Activated CD8-positive, alpha-beta T cell treated with anti-CD3 and anti-CD28 coated beads, Interleukin-2, amount 10 ng/mL, durations not matched to agents 7 days and 5 days (primary cell): Measurements from ENCODE around the gene TUBGCP4. TPM values are rescaled to one million over a fixed set of nuclear protein-coding genes. Genes with fewer than 3 reads are reported as not detected.

Experiments used
- ATAC-seq: fragments of 150-1000 bp; cut with Tn5 transposase; one replicate; pipeline ENCODE4 v1.10.0; 2021; ENCODE audit warnings: moderate library complexity
- CTCF ChIA-PET: fragments of 350-600 bp; sonication (Branson Sonifier 250); formaldehyde crosslinking; loops from one replicate; lab custom pipeline; 2021; ENCODE audit warnings: antibody characterized with exemption; lab: Charles Lee
- POLR2A ChIA-PET: fragments of 350-600 bp; sonication (Branson Sonifier 250); formaldehyde crosslinking; loops from one replicate; lab custom pipeline; 2021; ENCODE audit warnings: antibody characterized with exemption; lab: Charles Lee
- DNase-seq: peaks from one replicate; pipeline ENCODE4 v3.0.0-alpha.2; 2020
- H3K27ac Mint-ChIP-seq: one replicate; pipeline ENCODE4 v1.8.0; 2021; ENCODE audit warnings: mild to moderate bottlenecking, mixed read lengths
- H3K27me3 Mint-ChIP-seq: one replicate; pipeline ENCODE4 v1.8.0; 2021; ENCODE audit warnings: low read depth, mixed read lengths
- H3K36me3 Mint-ChIP-seq: one replicate; pipeline ENCODE4 v1.8.0; 2021; ENCODE audit warnings: low read depth, mixed read lengths
- H3K4me1 Mint-ChIP-seq: one replicate; pipeline ENCODE4 v1.8.0; 2021; ENCODE audit warnings: low read depth, mixed read lengths
- H3K4me3 Mint-ChIP-seq: one replicate; pipeline ENCODE4 v1.8.0; 2021; ENCODE audit warnings: mild to moderate bottlenecking, mixed read lengths
- H3K9me3 Mint-ChIP-seq: one replicate; pipeline ENCODE4 v1.8.0; 2022; ENCODE audit warnings: mixed read lengths; ENCODE audit not compliant: insufficient read depth
- total RNA-seq, 2 experiments: library from RNA; stranded (reverse); gene quantifications; one replicate each; pipeline ENCODE4 v1.2.3, GENCODE V29; 2021

The TUBGCP4 gene
- 10 to 100 TPM; 38.9 to 41.7 TPM for total RNA-seq

- Mint-ChIP-seq H3K4me1 (peaks cover 49% of the 10 kb centered on the region), H3K36me3 (peaks cover 44% of the 10 kb centered on the region), H3K9me3 (peaks cover 6% of the 10 kb centered on the region), H3K27ac (peak within 1 kb of the TSS; percentile 86), H3K4me3 (peak within 1 kb of the TSS; percentile 91), H3K27me3 (no peaks in the 10 kb centered on the region)
- ChIA-PET POLR2A (interaction anchor here (0.6 to 1.5 kb wide), 5 partner anchors 10 to 163 kb away, joined by 3 to 5 read pairs (median 4); no protein-coding TSS in a partner anchor), CTCF (interaction anchor here (0.6 to 3.2 kb wide), 23 partner anchors 8 to 901 kb away, joined by 3 to 14 read pairs (median 4); no protein-coding TSS in a partner anchor)
- DNase-seq (peak; percentile 84), ATAC-seq (peak; percentile 89)
Observed at GRCh38 chr15:43370975-43371974, at the start of gene TUBGCP4, which contains the start of gene ZSCAN29. Gene TUBGCP4 (plus strand): TSS chr15:43371101. CDS start chr15:43371355, 254 bp downstream. Gene ZSCAN29 (minus strand): TSS chr15:43371043. CDS start chr15:43369913, 1,130 bp downstream.

GRCh38 chr15:43325039-43325684 lies 45.7 kb upstream of the TUBGCP4 start:
- no peak overlapping the region for H3K27ac Mint-ChIP-seq
- H3K27me3 Mint-ChIP-seq: peaks cover 9% of the 10 kb centered on the region
- DNase-seq (no peak), ATAC-seq (no peak)
- H3K36me3 Mint-ChIP-seq: peaks cover 26% of the 10 kb centered on the region
- H3K4me3 Mint-ChIP-seq: no peak overlapping the region
- ChIA-PET CTCF (interaction anchor here (1.3 to 4.0 kb wide), 2 partner anchors 47 to 99 kb away, joined by 4 to 13 read pairs; no protein-coding TSS in a partner anchor), POLR2A (interaction anchor here (0.6 to 0.7 kb wide), 2 partner anchors 10 to 588 kb away, joined by 3 read pairs; no protein-coding TSS in a partner anchor)
- H3K9me3 Mint-ChIP-seq: no peaks in the 10 kb centered on the region
- peaks cover 24% of the 10 kb centered on the region for H3K4me1 Mint-ChIP-seq

GRCh38 chr15:43329217-43329959 lies 41.5 kb upstream of the TUBGCP4 start:
- CTCF ChIA-PET: interaction anchor here (1.1 to 4.0 kb wide), 5 partner anchors 41 to 185 kb away, joined by 3 to 13 read pairs (median 4); partner anchors contain the start of genes TUBGCP4 and ZSCAN29
- no peaks in the 10 kb centered on the region for H3K27me3 Mint-ChIP-seq

GRCh38 chr15:43329960-43330779 lies 40.7 kb upstream of the TUBGCP4 start, which contains the start of gene LCMT2:
Gene LCMT2 (minus strand): TSS chr15:43330573. CDS start chr15:43330489, 84 bp downstream.
- Mint-ChIP-seq H3K27me3 (no peaks in the 10 kb centered on the region), H3K27ac (peak within 1 kb of the TSS; percentile 100), H3K36me3 (peaks cover 50% of the 10 kb centered on the region), H3K9me3 (no peaks in the 10 kb centered on the region), H3K4me1 (peaks cover 40% of the 10 kb centered on the region), H3K4me3 (peak within 1 kb of the TSS; percentile 97)
- POLR2A ChIA-PET: interaction anchor here (1.1 to 1.2 kb wide), 2 partner anchors 22 to 40 kb away, joined by 4 to 5 read pairs; no protein-coding TSS in a partner anchor
- peak; percentile 94 for DNase-seq
- CTCF ChIA-PET: interaction anchor here (1.1 to 1.6 kb wide), 4 partner anchors 41 to 184 kb away, joined by 3 to 4 read pairs (median 4); partner anchors contain the start of genes TUBGCP4 and ZSCAN29
- peak; percentile 91 for ATAC-seq

More at GRCh38 chr15:43329217-43329959, 41.5 kb upstream of the TUBGCP4 start:
- H3K9me3 Mint-ChIP-seq: no peaks in the 10 kb centered on the region
- POLR2A ChIA-PET: interaction anchor here (1.1 to 1.2 kb wide), 2 partner anchors 22 to 41 kb away, joined by 4 to 5 read pairs; no protein-coding TSS in a partner anchor
- DNase-seq (no peak), ATAC-seq (no peak)
- peak overlapping the region; percentile 97 for H3K4me3 Mint-ChIP-seq
- peak overlapping the region; percentile 100 for H3K27ac Mint-ChIP-seq
- H3K4me1 Mint-ChIP-seq: peaks cover 40% of the 10 kb centered on the region
- H3K36me3 Mint-ChIP-seq: peaks cover 45% of the 10 kb centered on the region

- Mint-ChIP-seq H3K4me3 (peak overlapping the region; percentile 97), H3K27me3 (no peaks in the 10 kb centered on the region), H3K36me3 (peaks cover 52% of the 10 kb centered on the region), H3K9me3 (no peaks in the 10 kb centered on the region), H3K4me1 (peaks cover 40% of the 10 kb centered on the region), H3K27ac (peak overlapping the region; percentile 100)
- ChIA-PET CTCF (interaction anchor here (1.6 kb wide), 1 partner anchor 183 kb away, joined by 3 read pairs; no protein-coding TSS in a partner anchor), POLR2A (no interaction called here)
- DNase-seq (no peak), ATAC-seq (peak; percentile 21)
Observed at GRCh38 chr15:43330780-43331087, 40.2 kb upstream of the TUBGCP4 start.

- Mint-ChIP-seq H3K36me3 (peaks cover 16% of the 10 kb centered on the region), H3K27ac (no peak overlapping the region), H3K9me3 (no peaks in the 10 kb centered on the region), H3K27me3 (no peaks in the 10 kb centered on the region), H3K4me1 (no peaks in the 10 kb centered on the region), H3K4me3 (no peak overlapping the region)
- CTCF ChIA-PET: interaction anchor here (0.6 to 1.5 kb wide), 5 partner anchors 10 to 196 kb away, joined by 3 to 5 read pairs (median 4); partner anchors contain the start of genes TUBGCP4 and ZSCAN29
- DNase-seq (no peak), ATAC-seq (no peak)
- POLR2A ChIA-PET: interaction anchor here (0.5 kb wide), 1 partner anchor 796 kb away, joined by 6 read pairs; no protein-coding TSS in a partner anchor
Observed at GRCh38 chr15:43346305-43346704, 24.6 kb upstream of the TUBGCP4 start.

GRCh38 chr15:43347114-43347513 lies 23.8 kb upstream of the TUBGCP4 start:
- H3K4me1 Mint-ChIP-seq: no peaks in the 10 kb centered on the region
- CTCF ChIA-PET: interaction anchor here (1.2 to 1.5 kb wide), 4 partner anchors 8 to 167 kb away, joined by 3 to 4 read pairs (median 4); partner anchors contain the start of genes TUBGCP4 and ZSCAN29
- H3K27me3 Mint-ChIP-seq: no peaks in the 10 kb centered on the region
- no peak overlapping the region for H3K4me3 Mint-ChIP-seq
- H3K27ac Mint-ChIP-seq: no peak overlapping the region
- no peak for DNase-seq
- H3K36me3 Mint-ChIP-seq: peaks cover 15% of the 10 kb centered on the region
- H3K9me3 Mint-ChIP-seq: no peaks in the 10 kb centered on the region
- POLR2A ChIA-PET: interaction anchor here (0.7 kb wide), 1 partner anchor 159 kb away, joined by 3 read pairs; no protein-coding TSS in a partner anchor
- no peak for ATAC-seq

GRCh38 chr15:43352693-43353382 lies 18.1 kb upstream of the TUBGCP4 start:
- H3K27me3 Mint-ChIP-seq: no peaks in the 10 kb centered on the region
- H3K9me3 Mint-ChIP-seq: peaks cover 1% of the 10 kb centered on the region
- ChIA-PET POLR2A (no interaction called here), CTCF (interaction anchor here (1.5 to 1.7 kb wide), 2 partner anchors 21 to 127 kb away, joined by 3 to 7 read pairs; no protein-coding TSS in a partner anchor)
- ATAC-seq (no peak), DNase-seq (no peak)
- peaks cover 6% of the 10 kb centered on the region for H3K4me1 Mint-ChIP-seq
- H3K27ac Mint-ChIP-seq: no peak overlapping the region
- H3K36me3 Mint-ChIP-seq: peaks cover 36% of the 10 kb centered on the region
- no peak overlapping the region for H3K4me3 Mint-ChIP-seq

GRCh38 chr15:43360821-43361220 lies 10.1 kb upstream of the TUBGCP4 start:
- ATAC-seq: no peak
- ChIA-PET CTCF (interaction anchor here (1.0 to 5.6 kb wide), 4 partner anchors 10 to 16 kb away, joined by 3 to 41 read pairs (median 6); partner anchors contain the start of genes TUBGCP4 and ZSCAN29), POLR2A (interaction anchor here (1.1 to 1.2 kb wide), 2 partner anchors 8 to 10 kb away, joined by 4 to 5 read pairs; partner anchors contain the start of genes TUBGCP4 and ZSCAN29)
- H3K36me3 Mint-ChIP-seq: peaks cover 85% of the 10 kb centered on the region
- no peaks in the 10 kb centered on the region for H3K27me3 Mint-ChIP-seq
- peaks cover 51% of the 10 kb centered on the region for H3K9me3 Mint-ChIP-seq
- no peak overlapping the region for H3K27ac Mint-ChIP-seq
- no peak overlapping the region for H3K4me3 Mint-ChIP-seq
- no peak for DNase-seq
- peaks cover 13% of the 10 kb centered on the region for H3K4me1 Mint-ChIP-seq
